Large intestine (tissue), 12 donors: ENCODE measurements around the gene BHLHA15. TPM values are rescaled to one million over a fixed set of nuclear protein-coding genes. Genes with fewer than 3 reads are reported as not detected.

Source experiments
- DNase-seq, 2 donors: peaks; one replicate each; pipeline versions ENCODE4 v3.0.0 to v3.0.0-alpha.2; 2013
- H3K27ac ChIP-seq: one replicate; pipeline ENCODE4 v1.5.1; 2013; ENCODE audit warnings: low read length
- H3K27me3 ChIP-seq: 2 replicates; pipeline ENCODE4 v1.6.1; 2013; ENCODE audit warnings: low read length; ENCODE audit not compliant: control insufficient read depth, insufficient read depth
- H3K36me3 ChIP-seq: 2 replicates; pipeline ENCODE4 v1.6.1; 2013; ENCODE audit warnings: low read length; ENCODE audit not compliant: control insufficient read depth, insufficient read depth
- H3K4me1 ChIP-seq: one replicate; pipeline ENCODE4 v1.6.1; 2013; ENCODE audit warnings: low read length; ENCODE audit not compliant: control insufficient read depth, insufficient read depth
- H3K4me3 ChIP-seq: one replicate; pipeline ENCODE4 v1.5.1; 2013; ENCODE audit warnings: low read length
- H3K9me3 ChIP-seq: one replicate; pipeline ENCODE4 v1.6.1; 2013; ENCODE audit warnings: mild to moderate bottlenecking, low read depth, low read length, moderate library complexity; ENCODE audit not compliant: control insufficient read depth
- WGBS: methylation state at CpG from one replicate; pipeline ENCODE4 v1.1.5; 2013; ENCODE audit warnings: low lambda C conversion rate; ENCODE audit not compliant: insufficient coverage; 5-methylcytosine and 5-hydroxymethylcytosine counted together
- long read RNA-seq, 11 donors: transcript quantifications; one replicate each; lab custom pipeline, GENCODE V29; 2026
- polyA plus RNA-seq: library from polyadenylated mRNA; unstranded; fragments of 120-200 nt; gene quantifications from one replicate; pipeline ENCODE4 v1.2.1, GENCODE V29; 2013

Gene BHLHA15
- polyA plus RNA-seq, result 0.60 TPM
- long read RNA-seq, donor 1, result 0 reads
- long read RNA-seq, donor 2, result 0 reads
- long read RNA-seq, donor 3, result 0 reads
- long read RNA-seq, donor 4, result 0 reads
- long read RNA-seq, donor 5, result 0 reads
- long read RNA-seq, donor 6, partial matches to known transcripts, result 0 of 1 reads
- long read RNA-seq, donor 6, other reads (novel, unspliced or antisense), result 0 of 1 reads
- long read RNA-seq, donor 7, result 0 reads
- long read RNA-seq, donor 8, result 0 reads
- long read RNA-seq, donor 9, partial matches to known transcripts, result 0 of 1 reads
- long read RNA-seq, donor 9, other reads (novel, unspliced or antisense), result 0 of 1 reads
- long read RNA-seq, donor 10, partial matches to known transcripts, result 0 of 1 reads
- long read RNA-seq, donor 10, other reads (novel, unspliced or antisense), result 0 of 1 reads
- long read RNA-seq, donor 11, result 0 reads

GRCh38 chr7:98211221-98211675 is at the start of gene BHLHA15:
TSS of gene BHLHA15 (plus strand) at chr7:98211439. CDS start at chr7:98212310, 871 bp downstream.
- Histone ChIP-seq H3K27me3 (no peaks in the 10 kb centered on the region), H3K36me3 (peaks cover 16% of the 10 kb centered on the region), H3K9me3 (no peaks in the 10 kb centered on the region), H3K27ac (no peak within 1 kb of the TSS), H3K4me3 (peak within 1 kb of the TSS; percentile 29), H3K4me1 (peaks cover 6% of the 10 kb centered on the region)
- WGBS, result no CpG with 5 or more reads among the region's 45 CpGs
- peak in 1 of 2 donors; percentile 50 for DNase-seq

- H3K9me3 ChIP-seq, result no peaks in the 10 kb centered on the region
- H3K27me3 ChIP-seq, result no peaks in the 10 kb centered on the region
- peaks cover 13% of the 10 kb centered on the region for H3K36me3 ChIP-seq
- no peak overlapping the region for H3K27ac ChIP-seq
- no peaks in the 10 kb centered on the region for H3K4me1 ChIP-seq
- WGBS, result 100% methylated on average over 3 of the region's 3 CpGs
- no peak overlapping the region for H3K4me3 ChIP-seq
- DNase-seq, result no peak
Measured at GRCh38 chr7:98162758-98163157, 48.5 kb upstream of the BHLHA15 start.

- H3K4me1 ChIP-seq, result no peaks in the 10 kb centered on the region
- H3K4me3 ChIP-seq, result no peak overlapping the region
- no peak for DNase-seq
- no peaks in the 10 kb centered on the region for H3K27me3 ChIP-seq
- no peaks in the 10 kb centered on the region for H3K9me3 ChIP-seq
- 80% methylated on average over 1 of the region's 7 CpGs for WGBS
- H3K36me3 ChIP-seq, result peaks cover 12% of the 10 kb centered on the region
- H3K27ac ChIP-seq, result no peak overlapping the region
Measured at GRCh38 chr7:98163269-98163668, 48.0 kb upstream of the BHLHA15 start.

GRCh38 chr7:98163704-98164494 is 47.3 kb upstream of the BHLHA15 start:
- WGBS, result no CpG with 5 or more reads among the region's 16 CpGs
- no peak overlapping the region for H3K4me3 ChIP-seq

GRCh38 chr7:98165827-98166667 is 45.2 kb upstream of the BHLHA15 start:
- no CpG with 5 or more reads among the region's 18 CpGs for WGBS
- H3K4me1 ChIP-seq, result no peaks in the 10 kb centered on the region
- H3K4me3 ChIP-seq, result no peak overlapping the region
- DNase-seq, result peak; percentile 45 to 48
- peaks cover 13% of the 10 kb centered on the region for H3K36me3 ChIP-seq
- H3K9me3 ChIP-seq, result no peaks in the 10 kb centered on the region
- no peaks in the 10 kb centered on the region for H3K27me3 ChIP-seq
- no peak overlapping the region for H3K27ac ChIP-seq

More at GRCh38 chr7:98163704-98164494, 47.3 kb upstream of the BHLHA15 start:
- Histone ChIP-seq H3K4me1 (no peaks in the 10 kb centered on the region), H3K27me3 (no peaks in the 10 kb centered on the region), H3K36me3 (peaks cover 12% of the 10 kb centered on the region), H3K27ac (no peak overlapping the region), H3K9me3 (no peaks in the 10 kb centered on the region)
- peak in 1 of 2 donors; percentile 11 for DNase-seq

- WGBS, result 100% methylated on average over 1 of the region's 2 CpGs
- Histone ChIP-seq H3K4me1 (no peaks in the 10 kb centered on the region), H3K4me3 (no peak overlapping the region), H3K36me3 (peaks cover 12% of the 10 kb centered on the region), H3K27ac (no peak overlapping the region), H3K9me3 (no peaks in the 10 kb centered on the region), H3K27me3 (no peaks in the 10 kb centered on the region)
- DNase-seq, result no peak
Measured at GRCh38 chr7:98166668-98166970, 44.6 kb upstream of the BHLHA15 start.

GRCh38 chr7:98167653-98168052 is 43.6 kb upstream of the BHLHA15 start:
- peaks cover 15% of the 10 kb centered on the region for H3K36me3 ChIP-seq
- no peaks in the 10 kb centered on the region for H3K9me3 ChIP-seq
- no peaks in the 10 kb centered on the region for H3K27me3 ChIP-seq
- no peak overlapping the region for H3K27ac ChIP-seq
- no peak for DNase-seq
- no peak overlapping the region for H3K4me3 ChIP-seq
- H3K4me1 ChIP-seq, result no peaks in the 10 kb centered on the region
- 93% methylated on average over 3 of the region's 15 CpGs for WGBS

- Histone ChIP-seq H3K27ac (no peak overlapping the region), H3K36me3 (peaks cover 15% of the 10 kb centered on the region), H3K9me3 (no peaks in the 10 kb centered on the region), H3K4me3 (no peak overlapping the region), H3K4me1 (no peaks in the 10 kb centered on the region), H3K27me3 (no peaks in the 10 kb centered on the region)
- peak; percentile 48 to 62 for DNase-seq
- 52% methylated on average over 6 of the region's 17 CpGs for WGBS
Measured at GRCh38 chr7:98168181-98168903, 42.9 kb upstream of the BHLHA15 start.

- Histone ChIP-seq H3K9me3 (no peaks in the 10 kb centered on the region), H3K27ac (no peak overlapping the region), H3K4me3 (no peak overlapping the region), H3K4me1 (no peaks in the 10 kb centered on the region), H3K36me3 (peaks cover 15% of the 10 kb centered on the region), H3K27me3 (no peaks in the 10 kb centered on the region)
- no peak for DNase-seq
- WGBS, result no CpG with 5 or more reads among the region's 5 CpGs
Measured at GRCh38 chr7:98168904-98169621, 42.2 kb upstream of the BHLHA15 start.
